ENCODE measurements around the gene DAND5.
"Not testable (repeated sequence)": the region's sequence is repeated elsewhere in the genome, so short reads cannot be mapped to it uniquely, and the experiment has no call there.

Gene DAND5

DNA sequence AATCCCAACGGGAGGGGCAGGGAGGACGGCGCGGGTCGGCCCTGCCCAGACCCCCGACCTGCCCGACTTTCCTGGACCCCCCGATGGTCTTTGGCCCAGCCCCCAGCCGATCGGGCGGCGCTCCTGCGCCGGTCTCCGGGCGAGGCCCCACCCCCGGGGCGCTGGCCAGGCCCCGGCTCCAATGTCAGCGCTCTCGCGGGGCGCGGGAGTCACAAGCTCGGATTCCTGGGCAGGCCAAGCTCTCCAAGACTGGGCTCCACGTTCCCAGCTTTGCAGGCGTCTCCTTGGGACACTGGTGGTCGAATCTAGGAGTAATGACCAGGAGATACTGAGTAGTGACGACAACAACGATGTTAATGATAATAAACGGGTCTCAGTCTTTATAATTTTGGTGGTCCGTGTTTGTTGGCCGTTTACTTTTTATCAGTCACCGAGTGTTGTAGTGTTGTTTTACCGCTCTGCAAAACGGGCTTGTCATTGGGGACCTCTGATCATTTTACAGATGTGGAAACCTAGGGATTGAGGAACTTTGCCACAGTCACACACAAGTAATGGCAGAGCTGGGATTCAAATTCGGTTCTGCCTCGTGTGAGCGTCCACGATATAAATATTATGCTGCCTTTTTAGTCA, 23.2 kb upstream of the DAND5 start:
- peak; percentile 34 for DNase-seq

DNA sequence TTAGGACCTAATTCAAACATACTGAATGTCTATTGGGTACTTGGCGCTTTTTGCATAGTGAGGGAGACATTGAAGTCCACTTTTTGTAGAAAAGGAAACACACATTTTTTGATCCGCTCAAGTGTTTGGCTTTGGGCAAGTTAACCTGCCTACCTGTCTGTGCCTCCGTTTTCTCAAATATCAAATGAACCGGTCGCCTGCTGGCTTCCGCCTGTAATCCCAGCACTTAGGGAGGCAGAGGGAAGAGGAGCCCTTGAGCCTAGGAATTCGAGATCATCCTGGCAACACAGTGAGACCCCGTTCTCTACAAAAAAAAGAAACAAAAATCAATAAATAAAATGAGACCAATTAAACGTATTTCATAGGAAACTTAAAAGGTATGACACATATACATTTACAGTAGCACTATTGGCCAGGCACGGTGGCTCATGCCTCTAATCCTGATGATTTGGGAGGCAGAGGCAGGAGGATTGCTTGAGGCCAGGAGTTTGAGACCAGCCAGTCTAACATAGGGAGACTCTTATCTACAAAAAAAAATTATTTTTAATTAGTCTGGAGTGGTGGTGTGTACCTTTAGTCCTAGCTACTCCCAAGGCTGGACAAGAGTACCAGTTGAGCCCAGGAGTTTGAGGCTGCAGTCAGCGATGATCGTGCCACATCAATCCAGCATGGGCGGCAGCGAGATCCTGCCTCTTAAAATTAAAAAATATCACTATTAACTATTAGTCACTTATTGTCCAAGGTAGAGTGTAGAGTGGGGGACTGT, 22.5 kb upstream of the DAND5 start:
- DNase-seq = no peak

DNA sequence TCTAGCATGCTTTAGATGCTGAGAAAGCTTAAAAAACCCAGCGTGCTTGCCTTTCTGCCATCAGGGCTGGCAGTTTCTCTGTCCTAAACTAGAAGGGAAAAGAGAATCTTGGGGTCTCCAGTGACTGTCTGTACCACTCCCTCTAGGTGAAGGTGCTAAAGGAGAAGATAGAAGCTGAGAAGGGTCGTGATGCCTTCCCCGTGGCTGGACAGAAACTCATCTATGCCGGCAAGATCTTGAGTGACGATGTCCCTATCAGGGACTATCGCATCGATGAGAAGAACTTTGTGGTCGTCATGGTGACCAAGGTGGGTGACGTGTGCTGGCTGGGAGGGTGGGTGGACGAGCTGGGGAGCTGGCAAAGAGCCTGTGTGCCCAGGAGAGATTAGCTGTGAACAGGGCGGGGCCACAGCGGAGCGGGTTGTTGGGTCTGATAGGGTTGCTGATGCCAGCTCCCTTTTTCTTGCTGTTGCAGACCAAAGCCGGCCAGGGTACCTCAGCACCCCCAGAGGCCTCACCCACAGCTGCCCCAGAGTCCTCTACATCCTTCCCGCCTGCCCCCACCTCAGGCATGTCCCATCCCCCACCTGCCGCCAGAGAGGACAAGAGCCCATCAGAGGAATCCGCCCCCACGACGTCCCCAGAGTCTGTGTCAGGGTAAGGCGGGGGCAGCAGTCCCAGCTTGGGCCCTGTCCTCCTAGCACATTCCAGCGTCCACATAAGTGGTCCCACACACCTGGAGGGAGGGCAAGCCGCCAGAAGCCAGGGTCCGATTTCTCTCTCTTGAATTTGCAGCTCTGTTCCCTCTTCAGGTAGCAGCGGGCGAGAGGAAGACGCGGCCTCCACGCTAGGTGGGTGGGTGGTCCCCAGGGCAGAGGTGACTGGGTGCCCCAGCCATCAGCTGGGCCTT, 21.4 kb upstream of the DAND5 start:
- no peak for DNase-seq

DNA sequence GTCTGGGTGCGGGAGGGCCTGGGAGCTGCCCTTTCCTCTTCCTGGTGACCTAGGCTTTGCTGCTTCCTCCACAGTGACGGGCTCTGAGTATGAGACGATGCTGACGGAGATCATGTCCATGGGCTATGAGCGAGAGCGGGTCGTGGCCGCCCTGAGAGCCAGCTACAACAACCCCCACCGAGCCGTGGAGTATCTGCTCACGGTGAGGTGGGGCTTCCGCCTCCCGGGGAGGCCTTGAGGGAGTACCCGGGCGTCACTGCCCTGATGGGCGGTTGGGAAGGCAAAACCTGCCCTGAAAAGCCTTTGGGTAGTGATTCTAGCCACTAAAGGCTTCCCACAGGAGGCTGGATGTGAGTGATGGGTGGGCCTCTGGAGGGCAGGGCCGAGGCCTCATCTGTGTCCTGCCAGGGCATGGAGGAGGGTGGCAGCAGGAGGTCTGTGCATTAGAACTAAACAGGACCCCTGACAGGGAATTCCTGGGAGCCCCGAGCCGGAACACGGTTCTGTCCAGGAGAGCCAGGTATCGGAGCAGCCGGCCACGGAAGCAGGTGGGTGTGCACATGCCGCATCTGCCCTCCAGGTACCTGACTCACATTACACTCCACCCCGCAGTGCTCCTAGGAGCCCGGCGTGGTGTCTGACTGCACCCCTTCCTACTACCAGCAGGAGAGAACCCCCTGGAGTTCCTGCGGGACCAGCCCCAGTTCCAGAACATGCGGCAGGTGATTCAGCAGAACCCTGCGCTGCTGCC, 20.6 kb upstream of the DAND5 start:
- DNase-seq = no peak

DNA sequence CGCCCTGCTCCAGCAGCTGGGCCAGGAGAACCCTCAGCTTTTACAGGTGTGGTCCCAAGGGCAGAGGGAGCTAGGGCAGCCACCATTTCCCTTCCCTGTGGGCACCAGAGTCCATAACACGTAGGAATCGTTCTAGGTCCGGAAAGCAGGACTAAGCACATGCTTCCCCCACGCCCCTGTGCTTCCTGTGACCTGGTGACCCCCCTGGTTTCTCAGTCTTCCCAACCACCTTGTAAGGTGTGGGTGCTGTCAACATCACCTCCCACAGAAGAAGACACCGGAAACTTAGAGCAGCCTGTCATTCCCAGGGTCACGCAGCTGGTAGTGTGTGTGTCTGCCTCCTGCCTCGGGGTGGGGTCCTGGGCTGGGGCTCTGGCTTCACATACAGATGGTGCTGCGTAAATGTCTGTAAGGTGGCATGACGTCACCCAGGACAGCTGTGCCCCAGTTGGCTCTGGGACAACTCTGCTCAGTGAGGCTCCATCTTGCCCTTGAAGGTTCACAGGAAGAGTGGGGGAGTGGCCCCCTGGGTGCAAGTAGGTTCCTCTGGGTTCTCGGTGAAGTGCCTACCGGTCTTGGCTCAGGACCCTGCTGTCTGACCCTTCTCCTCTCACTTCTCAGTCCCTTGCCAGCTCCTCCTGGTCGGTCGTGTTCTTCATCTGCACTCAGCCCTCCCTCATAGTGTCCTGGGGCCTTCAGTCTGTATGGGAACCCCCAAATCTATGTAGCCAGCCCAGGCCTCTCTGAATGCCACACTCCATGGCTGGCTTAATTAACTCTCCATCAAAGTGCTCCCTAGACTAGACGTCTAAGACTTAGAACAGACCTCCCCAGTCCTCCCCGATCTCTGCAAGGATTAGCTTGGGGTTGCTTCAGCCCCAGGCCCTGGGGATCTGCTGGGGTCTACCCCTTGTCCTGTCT, 19.8 kb upstream of the DAND5 start:
- DNase-seq = no peak

DNA sequence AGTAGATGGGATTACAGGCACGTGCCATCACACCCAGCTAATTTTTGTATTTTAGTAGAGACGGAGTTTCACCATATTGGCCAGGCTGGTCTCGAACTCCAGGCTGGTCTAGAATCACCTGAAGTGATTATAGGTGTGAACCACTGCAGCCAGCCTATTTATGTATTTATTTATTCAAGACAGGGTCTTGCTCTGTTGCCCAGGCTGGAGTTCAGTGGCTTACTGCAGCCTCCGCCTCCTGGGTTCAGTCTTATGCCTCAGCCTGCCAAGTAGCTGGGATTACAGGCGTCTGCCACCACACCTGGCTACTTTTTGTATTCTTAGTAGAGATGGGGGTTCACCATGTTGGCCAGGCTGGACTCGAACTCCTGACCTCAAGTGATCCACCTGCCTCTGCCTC, 17.3 kb upstream of the DAND5 start:
- DNase-seq = not testable (repeated sequence)

DNA sequence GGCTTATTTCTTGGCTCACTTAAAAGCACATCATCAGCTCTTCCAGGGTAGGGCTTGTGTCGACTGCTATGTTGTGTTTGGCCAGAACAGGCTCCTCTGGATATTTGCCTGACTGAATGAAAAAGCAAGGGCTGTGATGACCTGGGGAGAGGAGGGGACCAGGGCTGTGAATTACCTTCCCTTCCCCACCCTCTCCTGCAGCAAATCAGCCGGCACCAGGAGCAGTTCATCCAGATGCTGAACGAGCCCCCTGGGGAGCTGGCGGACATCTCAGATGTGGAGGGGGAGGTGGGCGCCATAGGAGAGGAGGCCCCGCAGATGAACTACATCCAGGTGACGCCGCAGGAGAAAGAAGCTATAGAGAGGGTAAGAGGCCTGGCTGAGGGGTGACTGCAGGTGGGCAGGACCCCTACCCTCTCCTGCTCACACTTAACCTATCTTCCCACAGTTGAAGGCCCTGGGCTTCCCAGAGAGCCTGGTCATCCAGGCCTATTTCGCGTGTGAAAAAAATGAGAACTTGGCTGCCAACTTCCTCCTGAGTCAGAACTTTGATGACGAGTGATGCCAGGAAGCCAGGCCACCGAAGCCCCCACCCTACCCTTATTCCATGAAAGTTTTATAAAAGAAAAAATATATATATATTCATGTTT, 16.8 kb upstream of the DAND5 start:
- DNase-seq = no peak

DNA sequence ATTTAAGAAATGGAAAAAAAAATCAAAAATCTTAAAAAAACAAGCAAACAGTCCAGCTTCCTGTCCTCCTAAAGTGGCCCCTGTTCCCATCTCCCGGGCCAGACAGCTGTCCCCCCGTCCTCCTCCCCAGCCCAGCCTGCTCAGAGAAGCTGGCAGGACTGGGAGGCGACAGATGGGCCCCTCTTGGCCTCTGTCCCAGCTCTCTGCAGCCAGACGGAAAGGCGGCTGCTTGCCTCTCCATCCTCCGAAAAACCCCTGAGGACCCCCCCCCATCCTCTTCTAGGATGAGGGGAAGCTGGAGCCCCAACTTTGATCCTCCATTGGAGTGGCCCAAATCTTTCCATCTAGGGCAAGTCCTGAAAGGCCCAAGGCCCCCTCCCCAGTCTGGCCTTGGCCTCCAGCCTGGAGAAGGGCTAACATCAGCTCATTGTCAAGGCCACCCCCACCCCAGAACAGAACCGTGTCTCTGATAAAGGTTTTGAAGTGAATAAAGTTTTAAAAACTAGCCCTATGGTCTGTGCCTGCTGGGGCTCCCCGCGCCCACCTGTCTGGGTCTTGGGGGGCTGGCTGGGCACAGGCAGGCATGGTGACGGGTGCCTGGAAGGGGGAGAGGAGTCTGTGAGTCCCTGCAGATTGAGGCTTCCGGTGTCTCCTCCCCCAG, 16.1 kb upstream of the DAND5 start:
- DNase-seq = no peak

DNA sequence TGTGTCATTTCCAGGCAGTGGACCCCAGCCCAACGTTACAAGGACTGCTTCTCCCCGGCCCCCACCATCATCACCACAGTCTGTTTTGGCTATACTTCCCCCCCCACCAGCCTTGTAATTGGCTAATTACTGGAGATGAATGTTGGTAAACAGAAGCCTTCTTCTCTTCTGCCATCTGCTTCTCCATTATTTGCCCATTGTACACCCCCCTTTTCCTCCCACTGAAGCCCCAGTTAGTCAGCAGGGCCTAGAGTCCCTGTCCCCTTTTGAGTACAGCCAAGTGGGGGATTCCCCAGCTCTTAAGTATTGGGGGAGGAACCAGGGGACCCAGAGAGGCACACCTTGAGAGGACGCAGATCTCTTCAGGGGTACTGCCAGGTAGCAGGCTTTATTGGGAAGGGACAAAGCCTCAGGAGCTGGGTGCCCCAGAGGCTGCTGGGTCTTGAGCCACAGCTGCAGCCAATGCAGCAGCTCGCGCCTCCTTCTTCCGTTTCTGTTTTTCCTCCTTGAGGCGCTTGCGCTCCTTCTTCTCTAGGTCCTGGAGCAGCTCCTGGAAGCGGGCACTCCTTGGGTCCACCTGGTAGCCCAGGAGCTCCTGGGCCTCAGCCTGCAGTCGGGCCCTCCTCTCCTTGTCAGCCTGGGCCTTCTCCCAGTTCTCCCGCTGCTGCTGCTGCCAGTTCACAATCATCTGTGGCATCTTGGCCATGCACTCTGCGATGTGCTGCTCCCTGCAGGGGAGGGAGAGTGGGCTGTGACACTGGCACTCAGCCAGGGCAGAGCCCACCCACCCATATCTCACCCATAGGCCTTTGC, 15.4 kb upstream of the DAND5 start:
- no peak for DNase-seq

DNA sequence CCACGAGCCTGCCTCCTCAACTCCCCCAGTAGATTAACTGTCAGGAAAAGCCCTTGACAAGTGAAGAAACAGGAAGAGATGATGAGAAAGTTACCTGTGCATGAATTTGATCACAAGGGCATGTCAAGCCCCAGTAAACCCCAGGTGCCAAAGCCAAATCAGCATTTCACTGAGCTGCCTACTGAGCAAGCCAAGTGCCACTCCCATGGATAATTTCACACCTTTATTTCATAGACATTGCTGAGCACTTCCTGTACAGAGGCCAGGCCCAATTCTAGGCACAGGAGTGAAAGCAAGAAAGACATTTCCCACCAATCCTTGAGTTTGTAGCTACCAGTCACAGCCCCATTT, 14.8 kb upstream of the DAND5 start:
- DNase-seq = no peak

DNA sequence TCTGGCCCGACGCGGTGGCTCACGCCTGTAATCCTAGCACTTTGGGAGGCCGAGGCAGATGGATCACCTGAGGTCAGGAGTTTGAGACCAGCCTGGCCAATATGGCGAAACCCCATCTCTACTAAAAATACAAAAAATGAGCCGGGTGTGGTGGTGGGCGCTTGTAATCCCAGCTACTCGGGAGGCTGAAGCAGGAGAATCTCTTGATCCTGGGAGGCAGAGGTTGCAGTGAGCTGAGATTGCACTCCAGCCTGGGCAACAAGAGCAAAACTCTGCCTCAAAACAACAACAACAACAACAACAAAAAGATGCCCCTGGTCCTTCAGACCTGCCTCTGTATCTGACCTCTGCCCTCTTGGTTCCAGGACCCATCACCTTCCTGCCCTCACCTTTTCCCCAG, 13.8 kb upstream of the DAND5 start:
- not testable (repeated sequence) for DNase-seq

DNA sequence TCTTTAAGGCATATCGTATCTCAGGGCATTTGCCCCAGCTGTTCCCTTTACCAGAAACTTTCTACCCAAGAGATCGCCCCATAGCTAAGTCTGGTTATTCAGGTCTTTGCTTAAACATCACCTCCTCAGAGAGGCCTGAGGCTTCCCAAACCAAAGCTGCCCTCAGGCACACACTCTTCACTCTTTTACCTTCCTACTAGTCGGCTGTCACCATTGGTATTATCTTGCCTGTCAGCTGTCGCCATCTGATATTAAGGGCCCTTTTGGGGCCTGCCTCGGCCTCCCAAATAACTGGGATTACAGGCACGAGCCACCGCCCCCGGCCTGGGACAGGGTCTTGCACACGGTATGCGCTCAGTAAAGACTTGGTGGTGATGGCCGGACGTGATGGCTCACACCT, 13.4 kb upstream of the DAND5 start:
- no peak for DNase-seq

DNA sequence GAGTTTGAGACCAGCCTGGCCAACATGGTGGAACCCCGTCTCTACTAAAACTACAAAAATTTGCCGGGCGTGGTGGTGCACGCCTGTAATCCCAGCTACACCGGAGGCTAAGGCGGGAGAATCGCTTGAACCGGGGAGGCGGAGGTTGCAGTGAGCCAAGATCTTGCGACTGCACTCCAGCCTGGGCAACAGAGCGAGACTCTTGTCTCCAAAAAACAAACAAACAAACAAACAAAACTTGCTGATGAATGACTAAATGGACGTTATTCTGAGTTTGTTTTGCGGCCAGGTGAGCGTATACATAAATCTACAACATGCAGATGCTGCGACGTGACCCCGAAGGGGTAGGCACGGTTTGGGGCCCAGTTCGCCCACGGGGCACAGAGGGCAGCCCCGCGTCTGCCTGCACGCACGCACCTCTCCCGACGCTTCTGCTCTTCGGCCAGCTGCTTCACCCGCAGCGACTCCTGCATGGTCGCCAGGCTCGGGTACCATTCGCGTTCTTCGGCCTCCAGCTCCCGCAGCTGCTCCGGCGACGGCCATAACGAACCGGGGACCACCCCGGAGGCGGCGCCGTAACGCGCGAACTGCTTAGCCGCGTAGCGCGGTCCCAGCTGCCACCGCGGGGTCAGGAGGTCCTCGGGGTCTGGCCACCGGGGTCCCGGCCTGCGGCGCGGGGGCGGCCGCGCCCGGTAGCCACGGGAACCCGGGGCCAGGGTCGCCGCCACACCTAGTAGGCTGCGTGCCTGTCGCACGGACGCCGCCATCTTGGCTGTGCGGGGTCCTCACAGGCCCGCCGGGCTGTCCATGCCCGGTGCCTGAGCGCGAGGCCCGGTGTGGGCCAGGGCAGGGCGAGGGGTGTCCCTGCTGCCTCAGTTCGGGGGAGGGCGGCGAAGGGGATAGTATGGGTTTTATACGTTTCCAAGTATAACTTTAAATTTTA, 12.7 kb upstream of the DAND5 start, which contains the start of gene GADD45GIP1:
Gene GADD45GIP1, minus strand, starts transcription at position 778 of the 943 bp plus-strand sequence. Its CDS starts 11 bp downstream, at position 767.
- peak; percentile 64 for DNase-seq

DNA sequence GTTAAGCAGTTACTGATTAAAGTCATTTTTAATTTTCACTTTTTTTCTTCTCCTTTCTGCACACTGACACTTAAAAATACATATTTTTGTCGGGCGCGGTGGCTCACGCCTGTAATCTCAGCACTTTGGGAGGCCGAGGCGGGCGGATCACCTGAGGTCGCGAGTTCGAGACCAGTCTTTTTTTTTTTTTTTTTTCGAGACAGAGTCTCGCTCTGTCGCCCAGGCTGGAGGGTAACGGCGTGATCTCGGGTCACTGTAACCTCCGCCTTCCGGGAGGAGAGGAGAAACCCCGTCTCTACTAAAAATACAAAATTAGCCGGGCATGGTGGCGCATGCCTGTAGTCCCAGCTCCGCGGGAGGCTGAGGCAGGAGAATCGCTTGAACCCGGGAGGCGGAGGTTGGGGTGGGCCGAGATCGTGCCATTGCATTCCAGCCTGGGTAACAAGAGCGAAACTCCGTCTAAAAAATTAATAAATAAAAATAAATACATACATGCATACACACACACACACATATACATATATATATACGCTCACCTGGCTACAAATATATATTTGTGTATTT, 11.9 kb upstream of the DAND5 start:
- DNase-seq = not testable (repeated sequence)

DNA sequence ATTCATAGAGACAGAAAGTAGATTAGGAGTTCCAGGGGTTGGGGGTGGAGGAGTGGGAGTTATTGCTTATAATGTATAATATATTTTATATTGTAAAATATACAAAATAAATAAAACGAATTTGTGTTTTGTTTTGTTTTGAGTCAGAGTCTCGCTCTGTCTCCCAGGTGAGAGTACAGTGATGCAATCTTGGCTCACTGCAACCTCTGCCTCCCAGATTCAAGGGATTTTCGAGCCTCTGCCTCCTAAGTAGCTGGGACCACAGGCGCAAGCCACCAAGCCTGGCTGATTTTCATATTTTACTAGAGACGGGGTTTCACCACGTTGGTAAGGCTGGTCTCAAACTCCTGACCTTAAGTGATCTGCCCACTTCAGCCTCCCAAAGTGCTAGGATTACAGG, 9.9 kb upstream of the DAND5 start:
- DNase-seq = no peak

DNA sequence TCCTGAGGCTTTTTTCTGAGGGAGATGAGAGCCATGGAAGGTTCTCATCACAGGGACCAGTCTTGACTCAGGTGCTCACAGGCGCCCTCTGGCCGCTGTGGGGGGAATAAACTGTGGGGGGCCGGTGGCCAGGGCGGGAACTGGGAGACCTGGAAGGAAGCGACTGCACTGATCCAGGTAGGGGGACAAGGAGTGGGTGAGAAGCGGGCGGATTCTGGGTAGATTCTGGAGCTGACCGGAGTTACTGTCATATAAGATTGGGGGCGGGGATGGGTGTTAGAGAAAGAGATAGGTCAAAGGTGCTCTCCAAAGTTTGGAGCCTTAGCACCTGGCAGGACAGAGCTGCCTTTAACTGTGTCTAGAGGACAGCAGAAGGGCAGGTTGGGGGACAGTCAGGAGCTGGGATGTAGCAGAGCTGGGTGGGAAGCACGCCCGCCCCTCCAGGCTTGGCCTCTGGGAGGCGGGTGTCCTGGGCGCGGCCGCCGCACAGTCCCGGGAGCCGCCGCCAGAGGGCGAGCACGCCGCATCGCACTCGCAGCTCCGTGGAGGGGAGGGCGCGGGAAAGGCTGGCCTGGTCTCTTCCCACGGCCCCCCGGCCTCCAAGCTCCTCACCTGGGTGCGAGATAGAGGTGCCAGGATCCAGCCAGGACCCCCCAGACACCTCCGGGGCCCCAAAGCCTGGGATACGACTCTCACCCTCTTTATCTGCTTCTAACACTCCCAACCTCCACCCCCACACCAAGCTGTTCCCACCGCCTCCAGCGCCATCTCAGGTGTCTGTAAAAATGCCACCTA, 4.2 kb upstream of the DAND5 start:
- peak; percentile 67 for DNase-seq

DNA sequence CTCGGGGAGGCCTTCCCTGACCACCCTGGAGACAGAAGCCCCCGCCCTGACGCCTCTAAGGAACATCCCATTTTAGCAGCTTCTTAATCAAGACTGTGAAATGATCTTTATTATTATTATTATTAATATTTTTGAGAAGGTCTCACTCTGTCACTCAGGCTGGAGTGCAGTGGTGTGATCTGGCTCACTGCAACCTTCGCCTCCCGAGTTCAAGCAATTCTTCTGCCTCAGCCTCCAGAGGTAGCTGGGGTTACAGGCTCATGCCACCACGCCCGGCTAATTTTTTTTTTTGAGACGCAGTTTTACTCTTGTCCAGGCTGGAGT, 3.6 kb upstream of the DAND5 start:
- DNase-seq = no peak
